GM21717 (cell line): ENCODE data around the gene CCBE1.

ENCODE experiments used
- ATAC-seq: cut with Tn5 transposase; IDR thresholded peaks from one replicate; pipeline ENCODE4 v1.9.1; 2021; ENCODE audit warnings: mild to moderate bottlenecking, moderate library complexity; ENCODE audit not compliant: unreplicated experiment

Gene CCBE1

GRCh38 chr18:59623456-59624368 lies 73.5 kb downstream of the CCBE1 start:
- ATAC-seq = no peak

GRCh38 chr18:59621027-59621426 lies 76.2 kb downstream of the CCBE1 start:
- no peak for ATAC-seq

GRCh38 chr18:59620381-59620780 lies 76.8 kb downstream of the CCBE1 start:
- ATAC-seq = no peak

- no peak for ATAC-seq
These were observed 77.4 kb downstream of the CCBE1 start for GRCh38 chr18:59619816-59620215.

GRCh38 chr18:59617468-59617932 lies 79.7 kb downstream of the CCBE1 start:
- ATAC-seq = no peak

- ATAC-seq = no peak
These were observed 80.7 kb downstream of the CCBE1 start for GRCh38 chr18:59616501-59616900.

- ATAC-seq = no peak
These were observed 83.3 kb downstream of the CCBE1 start for GRCh38 chr18:59613903-59614302.

GRCh38 chr18:59612381-59612780 lies 84.8 kb downstream of the CCBE1 start:
- ATAC-seq = no peak

- ATAC-seq = no peak
These were observed 86.6 kb downstream of the CCBE1 start for GRCh38 chr18:59610546-59611140.

GRCh38 chr18:59609654-59610053 lies 87.6 kb downstream of the CCBE1 start:
- no peak for ATAC-seq

- ATAC-seq = no peak
These were observed 89.8 kb downstream of the CCBE1 start for GRCh38 chr18:59607471-59607870.

GRCh38 chr18:59607078-59607379 lies 90.2 kb downstream of the CCBE1 start:
- no peak for ATAC-seq

GRCh38 chr18:59606193-59607077 lies 90.8 kb downstream of the CCBE1 start:
- no peak for ATAC-seq

GRCh38 chr18:59605633-59606192 lies 91.5 kb downstream of the CCBE1 start:
- ATAC-seq = no peak

- ATAC-seq = no peak
These were observed 92.3 kb downstream of the CCBE1 start for GRCh38 chr18:59604877-59605276.

GRCh38 chr18:59597049-59597448 lies 100.2 kb downstream of the CCBE1 start:
- no peak for ATAC-seq

GRCh38 chr18:59593291-59593717 lies 103.9 kb downstream of the CCBE1 start:
- no peak for ATAC-seq

- ATAC-seq = no peak
These were observed 104.6 kb downstream of the CCBE1 start for GRCh38 chr18:59592624-59593023.

- no peak for ATAC-seq
These were observed 114.8 kb downstream of the CCBE1 start for GRCh38 chr18:59582395-59582794.

- ATAC-seq = no peak
These were observed 117.7 kb downstream of the CCBE1 start for GRCh38 chr18:59579509-59579908.

- no peak for ATAC-seq
These were observed 119.9 kb downstream of the CCBE1 start for GRCh38 chr18:59577386-59577655.
